ENCODE measurements around the gene FGGY.

DNA sequence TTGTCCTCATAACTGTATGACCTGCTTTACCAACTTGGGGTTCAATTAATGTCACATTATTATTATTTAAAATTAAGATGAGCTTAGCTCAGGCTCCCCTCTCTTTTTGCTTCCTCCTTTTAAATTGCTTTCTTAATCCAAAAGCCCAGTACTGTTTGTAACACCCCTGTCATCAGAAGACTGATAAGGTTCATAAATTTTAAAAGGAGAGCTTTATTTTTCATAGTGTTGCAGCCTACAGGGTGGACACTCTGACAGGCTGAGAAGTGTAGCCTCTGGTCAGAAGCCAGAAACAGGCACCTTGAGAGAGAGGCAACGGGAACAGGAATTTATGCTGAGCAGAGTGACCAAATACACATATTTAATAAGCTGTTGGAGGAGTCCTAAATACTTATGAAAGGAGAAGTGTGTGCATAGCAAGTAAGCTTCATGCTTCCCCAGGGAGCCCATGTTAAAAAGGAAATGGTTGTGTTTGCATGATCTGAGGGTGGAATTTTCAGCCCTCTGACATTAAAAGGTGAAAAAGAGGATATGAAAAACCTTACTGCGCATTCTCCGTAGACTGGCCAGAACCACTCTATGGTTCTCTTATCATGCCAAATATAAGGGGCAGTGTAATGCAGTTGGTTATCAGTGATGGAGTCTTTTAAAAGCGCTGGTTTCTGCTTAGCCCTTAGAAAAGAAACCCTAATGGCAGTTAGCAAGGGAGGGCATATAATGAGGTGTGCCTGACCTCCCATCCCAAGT, 30.5 kb upstream of the FGGY start:
- TF ChIP-seq, protein P1, sequence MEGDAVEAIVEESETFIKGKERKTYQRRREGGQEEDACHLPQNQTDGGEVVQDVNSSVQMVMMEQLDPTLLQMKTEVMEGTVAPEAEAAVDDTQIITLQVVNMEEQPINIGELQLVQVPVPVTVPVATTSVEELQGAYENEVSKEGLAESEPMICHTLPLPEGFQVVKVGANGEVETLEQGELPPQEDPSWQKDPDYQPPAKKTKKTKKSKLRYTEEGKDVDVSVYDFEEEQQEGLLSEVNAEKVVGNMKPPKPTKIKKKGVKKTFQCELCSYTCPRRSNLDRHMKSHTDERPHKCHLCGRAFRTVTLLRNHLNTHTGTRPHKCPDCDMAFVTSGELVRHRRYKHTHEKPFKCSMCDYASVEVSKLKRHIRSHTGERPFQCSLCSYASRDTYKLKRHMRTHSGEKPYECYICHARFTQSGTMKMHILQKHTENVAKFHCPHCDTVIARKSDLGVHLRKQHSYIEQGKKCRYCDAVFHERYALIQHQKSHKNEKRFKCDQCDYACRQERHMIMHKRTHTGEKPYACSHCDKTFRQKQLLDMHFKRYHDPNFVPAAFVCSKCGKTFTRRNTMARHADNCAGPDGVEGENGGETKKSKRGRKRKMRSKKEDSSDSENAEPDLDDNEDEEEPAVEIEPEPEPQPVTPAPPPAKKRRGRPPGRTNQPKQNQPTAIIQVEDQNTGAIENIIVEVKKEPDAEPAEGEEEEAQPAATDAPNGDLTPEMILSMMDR (IDR thresholded peaks at IDR 0.05; ENCODE audit: insufficient read depth, low read length, poor library complexity, severe bottlenecking), result no peak
- TF ChIP-seq EZH2phosphoT487 (conservative IDR thresholded peaks at IDR 0.05; ENCODE audit: low read length), result no peak
